ENCODE data around the gene COX7A2. TPM values are rescaled to one million over a fixed set of nuclear protein-coding genes. Genes with fewer than 3 reads are reported as not detected.
A peak's percentile ranks its signal among the peaks of the same experiment; 100 is the strongest.

COX7A2 gene, protein sequence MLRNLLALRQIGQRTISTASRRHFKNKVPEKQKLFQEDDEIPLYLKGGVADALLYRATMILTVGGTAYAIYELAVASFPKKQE
- total RNA-seq (2021; ENCODE audit: unreplicated experiment) (707 TPM), Bru-seq, nascent RNA (percentile 96 among the genes with signal in this experiment), BruChase-seq, experiment 1, labeled RNA remaining after a 2-hour chase (percentile 97 among the genes with signal in this experiment), BruChase-seq, experiment 2, labeled RNA remaining after a 6-hour chase (percentile 95 among the genes with signal in this experiment)
- polyA plus RNA-seq (2012; ENCODE audit: insufficient read length) = 412 TPM
- long read RNA-seq, transcript COX7A2-202 (4 exons, 773 nt) = major isoform, 248 of 264 reads
- long read RNA-seq, partial matches to known transcripts = 5 of 264 reads
- long read RNA-seq, other reads (novel, unspliced or antisense) = 6 of 264 reads

DNA sequence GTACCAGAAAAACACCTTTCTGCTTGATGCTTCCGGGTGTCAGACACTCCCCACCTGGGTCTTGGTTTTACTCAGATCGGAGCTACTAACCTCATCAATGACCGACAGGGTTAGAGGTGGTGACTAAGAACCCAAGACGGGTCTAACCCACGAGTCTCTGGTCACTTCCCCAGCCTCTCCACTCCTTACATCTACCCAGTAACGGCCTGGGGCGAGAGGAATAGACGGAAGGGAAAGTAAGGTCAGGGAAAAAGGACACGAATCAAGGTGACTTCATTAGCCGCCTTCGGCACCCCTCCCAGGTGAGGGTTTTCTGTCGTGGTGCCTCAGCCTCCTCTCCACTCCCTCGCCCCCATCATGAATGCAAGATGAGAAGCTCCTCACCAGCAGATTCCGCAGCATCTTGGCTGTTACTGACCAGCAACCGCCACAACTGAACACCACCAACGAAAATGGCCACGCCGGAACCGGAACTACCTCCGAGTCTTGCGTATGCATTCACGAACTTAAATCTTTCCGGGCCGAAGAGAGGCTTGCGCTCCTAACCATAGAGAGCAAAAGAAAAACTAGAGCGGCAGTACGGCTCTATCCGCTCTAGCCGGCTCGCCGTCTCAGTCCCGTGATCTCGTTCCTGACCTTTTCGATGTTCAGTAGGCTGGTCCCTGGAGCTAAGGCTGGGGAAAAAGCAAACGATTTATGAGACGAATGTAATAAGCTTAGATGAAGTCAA is at the start of gene COX7A2:
Gene COX7A2 (minus strand): TSS at position 469 of the 730 bp plus-strand sequence. CDS start 67 bp downstream, at position 402.
- BruUV-seq (replicated peaks) = TSS peak; percentile 83

DNA sequence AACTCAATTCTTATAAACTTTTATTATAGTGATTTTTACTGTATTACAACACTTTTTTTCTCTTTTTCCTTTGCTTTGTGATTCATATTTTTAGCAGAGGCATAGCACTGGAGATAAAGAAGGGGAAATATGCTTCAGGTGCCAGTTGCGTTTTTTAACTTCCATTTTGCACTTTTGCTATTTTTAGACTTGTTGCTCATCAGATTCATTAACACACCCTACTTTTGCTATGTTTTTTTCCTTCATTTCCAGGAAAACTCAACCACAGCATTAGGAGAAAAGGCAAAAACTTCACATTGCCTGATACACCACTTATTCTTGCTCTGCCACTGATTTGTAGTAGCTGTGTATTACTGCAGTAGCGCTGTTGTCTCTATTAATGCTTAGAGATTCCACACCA is 49.0 kb upstream of the COX7A2 start:
- DNase-seq (ENCODE audit: low read depth, low spot score) (no peak), ATAC-seq (no peak)
- H3K4me3 ChIP-seq (ENCODE audit: low read depth in 2 of 2, low read length in 2 of 2) = no peak overlapping the region
- in situ Hi-C loops (cut with HindIII; ENCODE audit: low pct_unique_long_range_greater_than_20kb, low sequenced_read_pairs) (no loop called here), intact Hi-C loops (cut with micrococcal nuclease; ENCODE audit: unreplicated experiment) (no loop called here)
- H3K27me3 ChIP-seq (ENCODE audit: control insufficient read depth, insufficient read depth, low read length) = no peaks in the 10 kb centered on the region
- no TSS peak for BruUV-seq (replicated peaks)
- ChIA-PET POLR2A (no interaction called here), CTCF (no interaction called here)
- no peaks in the 10 kb centered on the region for H3K4me1 ChIP-seq (ENCODE audit: control insufficient read depth, insufficient read depth, low read length)
- no peaks in the 10 kb centered on the region for H3K36me3 ChIP-seq (ENCODE audit: control insufficient read depth, insufficient read depth, low read length)
- no peak for TF ChIP-seq REST (IDR thresholded peaks at IDR 0.05; ENCODE audit: insufficient read depth in 1 of 2, low read depth in 2 of 2, low read length in 1 of 2)
- H3K9me3 ChIP-seq (ENCODE audit: control insufficient read depth, insufficient read depth, low read depth, low read length) = no peaks in the 10 kb centered on the region
- H3K27ac ChIP-seq (ENCODE audit: low read length) = no peak overlapping the region

More for the DNA sequence above, at the start of gene COX7A2:
- Histone ChIP-seq H3K27me3 (ENCODE audit: control insufficient read depth, insufficient read depth, low read length) (no peaks in the 10 kb centered on the region), H3K4me3 (ENCODE audit: low read depth in 2 of 2, low read length in 2 of 2) (peak within 1 kb of the TSS; percentile 94 to 95), H3K4me1 (ENCODE audit: control insufficient read depth, insufficient read depth, low read length) (peaks cover 9% of the 10 kb centered on the region; the same call in 1 of the 2 replicates), H3K27ac (ENCODE audit: low read length) (peak within 1 kb of the TSS; percentile 99), H3K9me3 (ENCODE audit: control insufficient read depth, insufficient read depth, low read depth, low read length) (no peaks in the 10 kb centered on the region), H3K36me3 (ENCODE audit: control insufficient read depth, insufficient read depth, low read length) (peaks cover 21% of the 10 kb centered on the region)
- POLR2A ChIA-PET = interaction anchor here (0.6 to 0.9 kb wide), 2 partner anchors 17 to 1578 kb away, joined by 3 to 4 read pairs; no protein-coding TSS in a partner anchor
- in situ Hi-C loops (cut with HindIII; ENCODE audit: low pct_unique_long_range_greater_than_20kb, low sequenced_read_pairs) (no loop called here), intact Hi-C loops (cut with micrococcal nuclease; ENCODE audit: unreplicated experiment) (no loop called here)
- ATAC-seq (peak; percentile 99), DNase-seq (ENCODE audit: low read depth, low spot score) (peak; percentile 92)
- TF ChIP-seq POLR2AphosphoS5 (IDR thresholded peaks at IDR 0.05; ENCODE audit: low read depth, low read length) (peak; percentile 98), TCF7L2 (IDR thresholded peaks at IDR 0.05; ENCODE audit: low read depth, low read length) (0 out of 2 replicates have a peak, but pooled peaks have one; percentile 52), REST (IDR thresholded peaks at IDR 0.05; ENCODE audit: insufficient read depth in 1 of 2, low read depth in 2 of 2, low read length in 1 of 2) (no peak)
- CTCF ChIA-PET = interaction anchor here (0.6 kb wide), 1 partner anchor 906 kb away, joined by 9 read pairs; no protein-coding TSS in a partner anchor
